Glutamatergic neuron (in vitro differentiated cells): ENCODE results near the gene EFCAB6. TPM values are rescaled to one million over a fixed set of nuclear protein-coding genes. Genes with fewer than 3 reads are reported as not detected.

Experiments
- DNase-seq: peaks from one replicate; pipeline ENCODE4 v3.0.0; 2022
- H3K27ac Mint-ChIP-seq: one replicate; pipeline ENCODE4 v1.8.0; 2020; ENCODE audit warnings: mild to moderate bottlenecking, mixed read lengths, inconsistent platforms; ENCODE audit not compliant: unreplicated experiment
- H3K27me3 Mint-ChIP-seq: one replicate; pipeline ENCODE4 v1.8.0; 2020; ENCODE audit warnings: mild to moderate bottlenecking, moderate library complexity, mixed read lengths, inconsistent platforms; ENCODE audit not compliant: unreplicated experiment
- H3K36me3 Mint-ChIP-seq: one replicate; pipeline ENCODE4 v1.8.0; 2020; ENCODE audit warnings: mild to moderate bottlenecking, mixed read lengths, inconsistent platforms; ENCODE audit not compliant: unreplicated experiment
- H3K4me1 Mint-ChIP-seq: one replicate; pipeline ENCODE4 v1.8.0; 2020; ENCODE audit warnings: mild to moderate bottlenecking, low read depth, mixed read lengths, inconsistent platforms; ENCODE audit not compliant: unreplicated experiment
- H3K4me3 Mint-ChIP-seq: one replicate; pipeline ENCODE4 v1.8.0; 2020; ENCODE audit warnings: mild to moderate bottlenecking, mixed read lengths, inconsistent platforms; ENCODE audit not compliant: unreplicated experiment
- H3K9me3 Mint-ChIP-seq: one replicate; pipeline ENCODE4 v1.8.0; 2020; ENCODE audit warnings: mild to moderate bottlenecking, moderate library complexity, mixed read lengths, inconsistent platforms; ENCODE audit not compliant: unreplicated experiment
- CTCF ChIP-seq: fragments of 200-600 bp; sonication (generic); IDR thresholded peaks from one replicate; pipeline ENCODE4 v1.5.0; 2021; ENCODE audit not compliant: partially characterized antibody, unreplicated experiment
- total RNA-seq: library from RNA; stranded (reverse); fragmentation: NEBNext Ultra II Directional; extraction: Animal tissue kit (Norgen Biotek cat#: 25700); gene quantifications from one replicate; pipeline ENCODE4 v1.2.1, GENCODE V29; 2021; ENCODE audit not compliant: unreplicated experiment

The EFCAB6 gene
- total RNA-seq, 1 donor from 2014 or later = 0.96 TPM

- no peaks in the 10 kb centered on the region for H3K9me3 Mint-ChIP-seq
- TF ChIP-seq CTCF = no peak
- no peaks in the 10 kb centered on the region for H3K36me3 Mint-ChIP-seq
- H3K27me3 Mint-ChIP-seq = no peaks in the 10 kb centered on the region
- DNase-seq = no peak
- no peak overlapping the region for H3K4me3 Mint-ChIP-seq
- no peak overlapping the region for H3K27ac Mint-ChIP-seq
- no peaks in the 10 kb centered on the region for H3K4me1 Mint-ChIP-seq
Measured at GRCh38 chr22:43749473-43749872, 62.6 kb downstream of the EFCAB6 start.

GRCh38 chr22:43747877-43748276, 64.2 kb downstream of the EFCAB6 start:
- H3K4me1 Mint-ChIP-seq = no peaks in the 10 kb centered on the region
- no peak overlapping the region for H3K27ac Mint-ChIP-seq
- H3K4me3 Mint-ChIP-seq = no peak overlapping the region
- no peak for DNase-seq
- H3K9me3 Mint-ChIP-seq = peaks cover 3% of the 10 kb centered on the region
- H3K36me3 Mint-ChIP-seq = no peaks in the 10 kb centered on the region
- no peak for TF ChIP-seq CTCF
- H3K27me3 Mint-ChIP-seq = no peaks in the 10 kb centered on the region

- Mint-ChIP-seq H3K4me3 (no peak overlapping the region), H3K4me1 (no peaks in the 10 kb centered on the region), H3K36me3 (no peaks in the 10 kb centered on the region), H3K27ac (no peak overlapping the region), H3K9me3 (peaks cover 3% of the 10 kb centered on the region), H3K27me3 (no peaks in the 10 kb centered on the region)
- DNase-seq = no peak
- no peak for TF ChIP-seq CTCF
Measured at GRCh38 chr22:43747058-43747457, 65.0 kb downstream of the EFCAB6 start.

- no peak overlapping the region for H3K27ac Mint-ChIP-seq
Measured at GRCh38 chr22:43745783-43746356, 66.2 kb downstream of the EFCAB6 start.

More at GRCh38 chr22:43745783-43746356, 66.2 kb downstream of the EFCAB6 start:
- Mint-ChIP-seq H3K27me3 (no peaks in the 10 kb centered on the region), H3K9me3 (peaks cover 3% of the 10 kb centered on the region), H3K4me1 (no peaks in the 10 kb centered on the region), H3K4me3 (no peak overlapping the region), H3K36me3 (no peaks in the 10 kb centered on the region)
- DNase-seq = no peak
- TF ChIP-seq CTCF = no peak
